ENCODE data around the gene MLH1.
A peak's percentile ranks its signal among the peaks of the same experiment; 100 is the strongest.

The MLH1 gene

DNA sequence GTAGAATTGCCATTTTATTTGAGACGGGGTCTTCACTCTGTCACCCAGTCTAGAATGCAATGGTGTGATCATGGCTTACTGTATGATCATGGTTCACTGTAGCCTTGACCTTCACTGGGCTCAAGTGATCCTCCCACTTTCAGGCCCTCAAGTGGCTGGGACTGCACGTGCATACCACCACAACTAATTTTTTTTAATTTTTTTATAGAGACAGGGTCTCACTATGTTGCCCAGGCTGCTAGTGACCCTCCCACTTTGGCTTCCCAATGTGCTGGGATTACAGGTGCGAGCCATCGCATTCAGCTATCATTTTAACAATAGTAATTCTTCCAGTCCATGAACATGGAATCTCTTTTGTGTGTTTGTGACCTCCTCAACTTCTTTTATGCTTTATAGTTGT is 12.3 kb upstream of the MLH1 start:
- no peak for DNase-seq

DNA sequence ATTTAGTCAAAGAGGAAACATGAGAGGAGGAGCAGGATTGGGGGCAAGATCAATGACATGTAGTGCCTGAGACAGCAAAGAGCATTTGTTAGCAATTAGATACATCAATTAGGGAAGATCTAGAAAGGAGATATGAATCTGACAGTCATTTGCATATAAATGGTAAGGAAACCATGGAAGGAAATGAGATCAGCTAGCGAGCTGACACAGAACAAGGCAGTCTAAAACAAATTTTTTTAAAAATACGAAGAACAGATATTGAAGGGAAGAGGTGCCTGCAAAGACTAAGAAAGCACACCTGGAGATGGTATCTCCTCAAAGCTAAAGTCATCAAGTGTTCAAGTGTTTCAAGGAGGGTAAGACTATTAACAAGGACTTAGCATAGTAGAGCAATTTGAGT is 5.0 kb upstream of the MLH1 start:
- peak; percentile 54 for DNase-seq

DNA sequence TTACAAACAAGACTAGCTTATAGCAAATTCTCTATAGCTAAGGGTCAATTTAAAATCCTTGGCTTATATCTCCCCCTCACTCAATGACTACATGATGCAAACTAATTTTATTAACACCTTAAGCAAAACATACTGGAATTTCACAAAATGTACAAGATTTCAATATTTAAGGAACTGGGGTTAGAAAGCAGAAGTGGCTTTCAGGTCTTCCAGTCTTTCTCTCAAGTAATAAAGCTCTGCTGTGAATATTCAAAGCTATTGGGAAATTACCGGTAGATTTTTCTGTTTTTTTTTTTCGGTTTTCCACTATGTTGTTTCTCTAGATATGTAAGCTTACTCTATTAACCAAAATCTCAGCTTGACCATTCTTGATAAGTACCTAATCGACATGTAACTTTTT is 4.3 kb upstream of the MLH1 start:
- DNase-seq = peak; percentile 87

DNA sequence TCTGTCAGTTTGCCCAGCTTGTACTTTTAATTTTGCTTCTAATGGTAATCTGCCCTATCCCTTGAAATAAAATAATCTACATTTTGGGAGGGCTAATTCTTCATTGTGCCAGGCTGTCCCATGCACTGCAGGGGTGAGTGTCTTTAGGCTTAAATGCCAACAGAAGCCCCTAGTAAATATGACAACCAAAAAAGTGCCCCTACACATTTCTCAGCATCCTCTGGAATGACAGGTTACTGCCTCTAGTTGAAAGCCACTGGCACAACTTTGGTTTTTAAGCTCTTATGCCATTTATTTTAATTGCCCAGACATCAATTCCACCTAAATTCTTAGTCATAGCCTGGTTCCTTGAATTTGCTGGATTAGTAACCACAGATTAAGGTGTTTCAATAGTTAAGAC is 3.8 kb upstream of the MLH1 start:
- no peak for DNase-seq

DNA sequence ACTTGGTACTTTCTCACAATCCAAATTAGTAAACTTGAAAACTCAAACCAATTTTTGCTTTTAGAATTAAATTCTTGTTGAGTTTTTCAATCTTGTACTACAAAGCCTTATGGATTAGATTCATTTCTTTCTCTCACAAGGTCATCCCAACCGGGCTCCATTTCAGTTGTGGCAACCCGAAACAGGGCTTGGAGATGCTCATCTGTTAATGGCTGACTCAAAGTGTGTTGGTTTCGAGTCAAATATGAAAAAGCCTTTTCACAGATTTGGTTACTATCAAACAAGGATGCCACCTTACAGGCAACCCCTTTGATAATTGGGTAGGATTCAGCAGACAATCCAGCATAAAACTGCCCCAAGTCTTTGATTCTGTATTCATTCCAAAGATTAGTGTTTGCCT is 2.2 kb upstream of the MLH1 start:
- DNase-seq = no peak

DNA sequence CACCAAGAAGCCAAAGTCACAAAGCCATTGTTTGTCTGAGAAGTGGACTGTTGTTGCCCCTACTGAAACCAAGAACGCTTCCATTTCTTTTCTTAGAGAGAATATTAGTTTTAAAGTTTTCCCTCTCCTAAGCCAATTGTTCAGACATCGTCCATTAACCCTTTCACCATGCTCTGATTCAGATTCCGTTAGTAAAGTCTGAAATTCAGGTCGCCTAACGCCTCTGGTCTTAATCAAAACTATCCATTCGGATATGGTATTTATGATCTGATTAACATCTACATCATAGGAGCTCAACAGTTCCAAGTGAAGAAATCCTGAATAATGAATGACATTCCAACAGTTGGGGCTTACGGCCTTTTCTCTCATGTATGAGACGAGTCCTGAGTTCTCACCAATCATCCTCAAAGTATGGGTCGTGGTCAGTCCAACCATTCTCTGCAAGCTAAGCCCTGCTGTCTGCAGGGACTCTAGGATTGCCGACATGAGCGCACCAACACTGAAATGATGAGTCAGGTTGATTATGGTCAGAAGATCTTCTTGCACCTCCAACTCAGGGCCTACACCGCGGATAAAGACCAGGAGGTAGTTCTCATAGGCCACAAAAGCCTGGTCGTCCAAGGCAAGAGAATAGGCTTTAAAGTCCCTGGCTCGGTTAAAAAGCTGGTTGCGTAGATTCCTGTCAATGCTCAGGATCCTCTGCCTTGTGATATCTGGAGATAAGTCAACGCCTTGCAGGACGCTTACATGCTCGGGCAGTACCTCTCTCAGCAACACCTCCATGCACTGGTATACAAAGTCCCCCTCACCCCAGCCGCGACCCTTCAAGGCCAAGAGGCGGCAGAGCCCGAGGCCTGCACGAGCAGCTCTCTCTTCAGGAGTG is 1.2 kb upstream of the MLH1 start:
- DNase-seq = peak; percentile 60

DNA sequence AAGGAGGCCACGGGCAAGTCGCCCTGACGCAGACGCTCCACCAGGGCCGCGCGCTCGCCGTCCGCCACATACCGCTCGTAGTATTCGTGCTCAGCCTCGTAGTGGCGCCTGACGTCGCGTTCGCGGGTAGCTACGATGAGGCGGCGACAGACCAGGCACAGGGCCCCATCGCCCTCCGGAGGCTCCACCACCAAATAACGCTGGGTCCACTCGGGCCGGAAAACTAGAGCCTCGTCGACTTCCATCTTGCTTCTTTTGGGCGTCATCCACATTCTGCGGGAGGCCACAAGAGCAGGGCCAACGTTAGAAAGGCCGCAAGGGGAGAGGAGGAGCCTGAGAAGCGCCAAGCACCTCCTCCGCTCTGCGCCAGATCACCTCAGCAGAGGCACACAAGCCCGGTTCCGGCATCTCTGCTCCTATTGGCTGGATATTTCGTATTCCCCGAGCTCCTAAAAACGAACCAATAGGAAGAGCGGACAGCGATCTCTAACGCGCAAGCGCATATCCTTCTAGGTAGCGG is 452 bp upstream of the MLH1 start, which contains the start of gene EPM2AIP1:
Gene EPM2AIP1, minus strand, starts transcription at position 326 of the 520 bp plus-strand sequence. Its CDS starts 54 bp downstream, at position 272.
- DNase-seq = peak; percentile 100

DNA sequence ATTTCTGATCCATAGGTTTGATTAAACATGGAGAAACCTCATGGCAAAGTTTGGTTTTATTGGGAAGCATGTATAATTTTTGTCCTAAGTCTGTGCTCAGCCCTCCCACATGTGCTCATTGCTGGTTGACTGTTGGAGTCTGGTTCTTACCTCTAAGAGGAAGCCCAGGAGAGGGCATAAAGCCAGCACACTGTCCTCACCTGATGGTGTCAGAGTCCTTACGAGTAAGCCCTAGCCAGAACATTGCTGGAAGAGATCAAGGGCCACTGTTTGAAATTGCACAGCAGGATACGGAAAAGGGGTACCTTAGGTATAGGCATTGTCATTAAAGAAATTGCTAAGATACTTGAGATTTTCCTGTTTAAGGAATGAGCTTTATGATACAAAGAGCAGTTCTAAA is 21.3 kb downstream of the MLH1 start:
- DNase-seq = no peak

DNA sequence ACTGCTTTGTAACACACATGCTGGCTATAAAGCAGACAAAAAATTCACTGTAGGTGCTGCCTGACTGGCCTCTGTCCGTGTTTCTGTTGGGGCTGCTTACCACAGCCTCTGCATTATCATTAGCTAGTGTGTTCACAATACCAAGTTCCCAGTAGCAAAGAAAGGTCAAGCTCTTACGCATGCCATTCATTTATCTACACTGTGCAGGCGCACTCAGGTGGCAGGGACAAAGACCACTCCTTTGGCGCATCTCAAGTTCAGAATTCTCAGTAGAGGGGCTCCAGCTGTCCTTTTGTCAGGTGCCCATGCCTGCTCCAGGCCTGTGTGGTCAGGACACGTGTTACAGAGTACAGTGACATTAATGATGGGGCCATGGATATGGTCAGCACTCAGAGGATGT is 22.3 kb downstream of the MLH1 start:
- no peak for DNase-seq

DNA sequence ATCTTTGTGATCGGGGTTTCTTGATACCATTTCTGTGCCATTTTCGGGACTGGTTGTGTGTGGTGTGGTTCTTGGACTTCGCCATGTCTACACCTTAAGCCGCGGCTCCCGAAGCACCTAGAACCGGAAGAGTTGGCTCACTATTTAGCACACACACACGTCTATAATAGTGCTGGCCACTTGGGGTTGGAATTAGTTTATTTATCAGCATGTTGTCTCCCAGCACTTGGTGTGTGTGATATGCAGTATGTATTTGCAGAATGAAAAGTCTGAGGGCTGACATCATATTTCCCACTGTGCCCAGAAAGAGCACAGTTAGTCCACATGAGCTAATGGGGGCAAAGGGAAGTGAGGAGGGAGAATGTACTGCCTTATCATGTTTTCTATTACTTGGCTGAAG is 23.6 kb downstream of the MLH1 start:
- DNase-seq = no peak

DNA sequence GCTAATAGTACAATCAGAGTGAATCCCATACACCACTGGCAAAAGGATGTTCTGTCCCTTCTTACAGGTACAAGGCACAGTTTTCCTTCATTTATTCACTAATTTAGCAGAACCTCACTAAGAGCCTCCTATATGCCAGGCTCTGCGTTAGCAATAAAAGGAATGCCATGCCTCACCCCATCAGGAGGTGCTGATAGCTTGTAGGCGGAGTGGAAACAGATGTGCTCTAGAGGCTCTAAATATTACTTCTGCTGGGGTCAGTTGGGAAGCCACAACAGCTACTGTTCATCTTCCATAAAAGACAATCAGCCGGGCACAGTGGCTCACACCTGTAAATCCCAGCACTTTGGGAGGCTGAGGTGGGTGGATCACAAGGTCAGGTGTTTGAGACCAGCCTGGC is 24.4 kb downstream of the MLH1 start:
- no peak for DNase-seq

DNA sequence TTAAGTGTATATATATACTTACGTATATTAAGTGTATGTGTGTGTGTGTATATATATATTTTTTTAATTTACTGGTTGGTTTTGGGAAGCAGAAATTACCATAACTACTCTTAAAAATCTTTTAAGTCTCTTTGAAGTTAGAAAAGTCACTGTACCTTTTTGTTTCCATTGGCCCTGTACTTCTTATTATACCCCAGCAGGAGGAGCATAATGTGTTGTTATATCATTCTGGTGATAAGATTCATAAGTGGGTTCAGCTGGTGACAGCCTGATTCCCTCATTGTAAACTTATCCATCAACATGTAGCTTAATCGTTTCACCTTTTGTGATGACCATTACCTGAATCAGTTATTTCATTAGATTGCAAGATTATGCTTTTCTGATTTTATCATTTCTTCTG is 30.8 kb downstream of the MLH1 start:
- no peak for DNase-seq

DNA sequence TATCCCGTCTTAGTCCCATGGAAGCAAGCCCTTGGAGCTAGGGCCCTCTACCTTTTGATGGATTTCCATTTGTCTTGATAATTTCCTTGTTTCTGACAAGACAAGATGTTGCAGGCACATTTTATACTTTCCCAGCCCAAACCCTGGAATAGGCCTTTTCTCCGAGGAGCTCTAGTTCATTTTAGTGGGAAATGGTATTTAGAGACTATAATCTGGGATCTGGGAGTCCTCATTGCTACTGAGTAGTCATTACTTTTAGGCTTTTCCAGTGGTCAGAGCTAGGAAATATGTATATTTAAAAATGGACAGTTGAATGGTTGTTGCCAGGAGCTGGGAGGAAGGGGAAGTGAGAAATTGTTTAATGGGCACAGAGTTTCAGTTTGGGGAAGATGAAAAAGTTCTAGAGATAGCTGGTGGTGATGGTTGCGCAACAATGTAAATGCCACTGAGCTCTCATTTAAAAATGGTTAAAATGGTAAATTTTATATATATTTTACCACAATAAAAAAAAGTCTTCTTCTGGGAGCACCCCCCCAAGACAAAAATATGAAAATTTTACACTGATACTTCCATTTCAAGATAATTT is 31.6 kb downstream of the MLH1 start:
- peak; percentile 83 for DNase-seq

DNA sequence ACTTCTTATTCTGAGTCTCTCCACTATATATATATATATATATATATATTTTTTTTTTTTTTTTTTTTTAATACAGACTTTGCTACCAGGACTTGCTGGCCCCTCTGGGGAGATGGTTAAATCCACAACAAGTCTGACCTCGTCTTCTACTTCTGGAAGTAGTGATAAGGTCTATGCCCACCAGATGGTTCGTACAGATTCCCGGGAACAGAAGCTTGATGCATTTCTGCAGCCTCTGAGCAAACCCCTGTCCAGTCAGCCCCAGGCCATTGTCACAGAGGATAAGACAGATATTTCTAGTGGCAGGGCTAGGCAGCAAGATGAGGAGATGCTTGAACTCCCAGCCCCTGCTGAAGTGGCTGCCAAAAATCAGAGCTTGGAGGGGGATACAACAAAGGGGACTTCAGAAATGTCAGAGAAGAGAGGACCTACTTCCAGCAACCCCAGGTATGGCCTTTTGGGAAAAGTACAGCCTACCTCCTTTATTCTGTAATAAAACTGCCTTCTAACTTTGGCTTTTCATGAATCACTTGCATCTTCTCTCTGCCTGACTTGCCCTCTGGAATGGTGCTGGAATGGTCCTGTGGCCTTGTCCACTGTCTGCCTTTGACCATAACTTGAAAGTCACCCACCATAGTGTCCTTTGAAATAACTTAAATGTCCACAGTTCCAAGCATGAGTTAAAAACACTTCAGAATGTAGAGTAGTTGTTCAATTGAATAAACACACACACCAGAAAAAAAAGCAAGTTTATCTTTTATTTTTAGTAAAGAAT is 32.4 kb downstream of the MLH1 start:
- DNase-seq = no peak

DNA sequence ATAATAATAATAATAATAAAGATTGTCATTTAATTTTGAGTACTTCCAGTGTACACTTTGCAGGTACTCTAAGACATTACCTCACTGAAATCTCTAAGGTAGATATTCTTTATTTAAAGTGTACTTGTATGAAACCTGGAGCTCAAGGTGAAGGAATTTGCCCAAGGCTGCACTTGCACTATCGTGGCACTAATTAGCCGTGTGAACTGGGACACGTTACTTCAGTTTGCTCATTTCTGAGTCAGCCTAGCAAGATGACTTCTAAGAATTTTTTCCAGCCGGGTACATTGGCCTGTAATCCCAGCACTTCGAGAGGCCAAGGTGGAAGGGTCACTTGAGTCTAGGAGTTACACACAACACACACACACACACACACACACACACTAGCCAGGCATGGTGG is 33.5 kb downstream of the MLH1 start:
- DNase-seq = no peak

DNA sequence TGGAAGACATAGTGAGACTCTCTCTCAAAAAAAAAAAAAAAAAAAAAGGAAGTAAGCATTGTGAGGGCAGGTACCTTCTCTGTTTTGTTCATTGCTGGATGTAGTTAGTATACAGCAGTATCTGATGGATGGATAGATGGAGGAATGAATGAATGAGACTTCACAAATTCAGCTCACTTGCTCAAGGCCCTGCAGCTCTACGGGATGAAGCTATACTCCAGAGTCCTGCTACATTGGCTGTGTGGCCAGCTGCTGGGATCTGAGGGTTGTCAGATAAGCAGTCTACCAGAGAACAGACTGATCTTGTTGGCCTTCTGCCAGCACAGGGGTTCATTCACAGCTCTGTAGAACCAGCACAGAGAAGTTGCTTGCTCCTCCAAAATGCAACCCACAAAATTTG is 35.0 kb downstream of the MLH1 start:
- DNase-seq = no peak

DNA sequence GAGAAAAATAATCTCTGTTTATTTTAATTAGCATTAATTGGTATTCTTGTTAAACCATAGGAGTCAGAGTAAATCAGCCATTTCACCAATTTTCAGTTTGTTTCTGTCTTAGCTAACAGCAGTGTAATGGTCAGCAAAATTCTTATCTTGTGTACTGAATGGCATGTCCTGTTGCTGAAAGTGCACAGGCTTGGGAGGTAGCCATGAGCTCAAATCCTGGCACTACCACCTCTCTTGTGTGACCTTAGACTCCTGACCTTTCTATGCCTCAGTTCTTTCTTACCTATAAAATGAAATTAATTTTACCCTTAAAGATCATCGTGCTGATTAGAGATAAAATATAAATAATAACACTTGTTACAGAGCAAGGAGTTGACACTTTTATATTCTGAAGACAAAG is 35.8 kb downstream of the MLH1 start:
- no peak for DNase-seq

DNA sequence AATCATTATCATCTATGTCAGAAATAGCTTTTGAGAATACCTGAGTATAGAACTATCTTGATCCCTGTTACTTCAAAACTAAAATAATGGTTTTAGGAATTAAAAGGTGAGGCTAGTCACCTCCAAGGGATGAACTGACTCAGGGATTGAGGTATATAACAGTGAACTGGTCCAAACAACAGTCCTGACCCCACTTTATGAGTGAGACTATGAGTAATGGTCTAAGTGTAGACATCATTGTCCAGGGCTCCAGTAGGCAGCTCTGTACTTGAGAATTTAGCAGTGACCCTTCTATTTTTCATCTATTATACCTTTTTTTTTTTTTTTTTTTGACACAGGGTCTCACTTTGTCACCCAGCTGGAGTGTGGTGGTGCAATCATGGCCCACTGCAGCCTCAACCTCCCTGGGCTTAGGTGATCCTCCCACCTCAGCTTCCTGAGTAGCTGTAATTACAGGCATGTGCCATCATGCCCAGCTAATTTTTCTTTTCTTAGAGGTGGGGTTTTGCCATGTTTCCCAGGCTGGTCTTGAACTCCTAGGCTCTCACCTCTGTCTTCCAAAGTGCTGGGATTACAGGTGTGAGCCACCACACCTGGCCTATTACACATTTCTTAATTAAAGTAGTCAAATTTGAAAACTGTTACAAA is 36.3 kb downstream of the MLH1 start:
- DNase-seq = no peak

DNA sequence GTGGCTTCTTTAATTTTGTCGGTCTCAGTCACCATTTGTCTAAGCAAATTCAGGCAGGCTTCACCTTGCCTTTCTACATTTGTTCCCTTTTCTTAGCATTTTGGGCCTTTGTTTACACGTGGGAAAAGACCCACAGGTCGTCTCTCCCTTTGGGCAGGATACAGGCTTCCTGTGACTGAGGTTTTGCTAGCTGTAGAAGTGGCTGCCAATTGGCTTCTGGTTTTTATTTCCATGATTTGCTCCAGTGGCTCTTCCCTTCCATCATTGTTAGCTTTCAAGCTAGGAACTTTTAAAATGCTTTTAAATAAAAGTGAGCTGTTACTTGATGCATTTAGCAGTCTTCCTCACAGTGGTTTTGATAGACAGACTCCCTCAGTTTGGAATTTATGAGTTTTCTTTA is 37.3 kb downstream of the MLH1 start:
- DNase-seq = no peak

DNA sequence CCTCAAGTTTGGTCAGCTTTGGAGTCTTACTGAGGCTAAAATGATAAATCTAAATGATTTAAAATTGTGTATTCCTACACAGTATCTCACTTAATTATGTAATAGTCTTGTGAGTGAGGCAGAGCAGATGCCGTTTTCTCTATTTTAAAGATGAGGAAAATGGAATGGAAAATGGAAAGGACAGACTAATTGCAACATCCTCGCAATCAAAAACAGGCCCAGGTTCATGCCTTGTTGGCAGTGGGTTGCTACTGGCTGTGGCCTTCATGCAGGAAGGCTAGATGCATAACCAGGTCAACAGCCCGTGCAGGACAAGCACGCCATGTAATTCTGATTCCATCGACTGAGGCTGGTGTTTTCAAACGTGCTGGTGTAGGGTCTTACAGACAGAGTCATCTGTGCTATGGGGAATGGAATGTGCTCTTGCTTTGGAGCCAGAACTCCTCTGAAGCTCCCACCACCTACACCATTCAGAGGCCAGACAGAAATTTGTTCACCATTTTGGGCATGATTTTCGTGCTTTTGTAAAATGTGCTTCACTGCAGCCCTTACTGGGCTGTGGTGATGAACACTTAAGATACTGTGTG is 37.9 kb downstream of the MLH1 start:
- DNase-seq = no peak

DNA sequence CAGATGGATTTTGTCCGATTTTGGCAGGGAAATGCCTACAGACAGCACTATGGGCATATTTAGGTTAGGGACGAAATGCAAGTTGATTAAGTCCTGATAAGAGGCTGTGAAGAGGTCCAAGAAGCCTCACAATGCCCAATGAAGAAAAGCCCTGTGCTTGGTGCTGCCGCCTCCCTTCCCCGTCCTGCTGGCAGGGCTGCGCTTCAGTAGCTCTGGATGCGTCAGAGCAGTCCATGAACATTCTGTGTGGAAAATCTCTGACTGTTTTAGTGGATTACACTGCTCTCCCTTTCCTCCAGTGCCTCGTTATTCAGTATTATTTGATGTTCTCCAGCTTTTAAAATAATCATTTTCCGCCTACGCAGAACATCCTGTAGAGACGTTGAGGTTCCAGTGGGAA is 39.6 kb downstream of the MLH1 start:
- no peak for DNase-seq

DNA sequence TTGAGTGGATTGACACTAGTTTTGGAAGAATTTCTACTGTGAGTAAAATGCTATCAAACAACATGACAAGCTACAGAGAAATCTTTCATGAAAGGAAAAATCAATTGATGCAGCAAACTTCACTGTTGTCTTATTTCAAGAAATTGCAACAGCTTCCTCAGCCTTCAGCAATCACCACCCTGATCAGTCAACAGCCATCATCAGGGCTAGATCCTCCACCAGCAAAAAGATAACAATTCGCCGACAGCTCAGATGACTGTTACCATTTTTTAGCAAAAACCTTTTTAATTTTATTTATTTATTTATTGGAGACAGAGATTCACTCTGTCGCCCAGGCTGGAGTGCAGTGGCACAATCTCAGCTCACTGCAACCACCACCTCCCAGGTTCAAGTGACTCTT is 44.0 kb downstream of the MLH1 start:
- no peak for DNase-seq

All from inflammatory macrophage treated with lipopolysaccharide for 4 hours (primary cell).